Measurements from ENCODE around the gene ZP1.

ZP1 gene

DNA sequence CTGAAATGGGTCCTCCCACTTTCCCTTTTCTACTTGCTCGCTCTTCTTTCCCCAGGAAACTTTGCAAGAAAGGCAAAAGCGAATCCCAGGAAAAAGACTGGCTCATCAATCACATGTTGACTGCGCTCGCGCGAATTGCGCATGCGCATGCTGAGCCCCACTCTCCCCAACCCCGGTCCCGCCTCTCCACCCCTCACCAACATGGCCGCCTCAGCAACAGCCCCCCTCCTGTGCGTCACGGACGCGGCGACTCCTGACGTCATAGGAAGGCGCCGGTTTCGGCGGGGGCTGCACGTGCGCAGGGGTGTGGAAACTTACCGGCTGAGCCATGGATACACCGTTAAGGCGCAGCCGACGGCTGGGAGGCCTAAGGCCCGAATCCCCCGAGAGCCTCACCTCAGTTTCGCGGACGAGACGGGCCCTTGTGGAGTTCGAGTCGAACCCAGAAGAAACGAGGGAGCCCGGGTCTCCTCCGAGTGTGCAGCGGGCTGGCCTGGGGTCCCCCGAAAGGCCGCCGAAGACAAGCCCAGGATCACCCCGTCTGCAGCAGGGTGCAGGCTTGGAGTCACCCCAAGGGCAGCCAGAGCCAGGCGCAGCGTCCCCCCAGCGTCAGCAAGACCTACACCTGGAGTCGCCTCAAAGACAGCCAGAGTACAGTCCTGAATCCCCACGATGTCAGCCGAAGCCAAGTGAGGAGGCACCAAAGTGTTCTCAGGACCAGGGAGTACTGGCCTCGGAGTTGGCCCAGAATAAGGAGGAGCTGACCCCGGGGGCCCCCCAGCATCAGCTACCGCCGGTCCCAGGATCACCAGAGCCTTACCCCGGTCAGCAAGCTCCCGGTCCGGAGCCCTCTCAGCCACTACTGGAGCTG lies 25.3 kb upstream of the ZP1 start, which contains the start of gene CCDC86 (continued):
- TF ChIP-seq HOXD13 (CRISPR knock-in tag; IDR thresholded peaks at IDR 0.05; ENCODE audit: borderline replicate concordance): no peak
- no peak for TF ChIP-seq OSR2 (tag by site-specific recombination; IDR thresholded peaks at IDR 0.05)
- 0 out of 2 replicates have a peak, but pooled peaks have one; percentile 16 for TF ChIP-seq ZBTB8A (tag by site-specific recombination; IDR thresholded peaks at IDR 0.05)
- peak; percentile 50; the same call in 1 of the 2 replicates for TF ChIP-seq ZNF324 (tag by site-specific recombination; IDR thresholded peaks at IDR 0.05)
- TF ChIP-seq, protein P1, sequence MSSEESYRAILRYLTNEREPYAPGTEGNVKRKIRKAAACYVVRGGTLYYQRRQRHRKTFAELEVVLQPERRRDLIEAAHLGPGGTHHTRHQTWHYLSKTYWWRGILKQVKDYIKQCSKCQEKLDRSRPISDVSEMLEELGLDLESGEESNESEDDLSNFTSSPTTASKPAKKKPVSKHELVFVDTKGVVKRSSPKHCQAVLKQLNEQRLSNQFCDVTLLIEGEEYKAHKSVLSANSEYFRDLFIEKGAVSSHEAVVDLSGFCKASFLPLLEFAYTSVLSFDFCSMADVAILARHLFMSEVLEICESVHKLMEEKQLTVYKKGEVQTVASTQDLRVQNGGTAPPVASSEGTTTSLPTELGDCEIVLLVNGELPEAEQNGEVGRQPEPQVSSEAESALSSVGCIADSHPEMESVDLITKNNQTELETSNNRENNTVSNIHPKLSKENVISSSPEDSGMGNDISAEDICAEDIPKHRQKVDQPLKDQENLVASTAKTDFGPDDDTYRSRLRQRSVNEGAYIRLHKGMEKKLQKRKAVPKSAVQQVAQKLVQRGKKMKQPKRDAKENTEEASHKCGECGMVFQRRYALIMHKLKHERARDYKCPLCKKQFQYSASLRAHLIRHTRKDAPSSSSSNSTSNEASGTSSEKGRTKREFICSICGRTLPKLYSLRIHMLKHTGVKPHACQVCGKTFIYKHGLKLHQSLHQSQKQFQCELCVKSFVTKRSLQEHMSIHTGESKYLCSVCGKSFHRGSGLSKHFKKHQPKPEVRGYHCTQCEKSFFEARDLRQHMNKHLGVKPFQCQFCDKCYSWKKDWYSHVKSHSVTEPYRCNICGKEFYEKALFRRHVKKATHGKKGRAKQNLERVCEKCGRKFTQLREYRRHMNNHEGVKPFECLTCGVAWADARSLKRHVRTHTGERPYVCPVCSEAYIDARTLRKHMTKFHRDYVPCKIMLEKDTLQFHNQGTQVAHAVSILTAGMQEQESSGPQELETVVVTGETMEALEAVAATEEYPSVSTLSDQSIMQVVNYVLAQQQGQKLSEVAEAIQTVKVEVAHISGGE (tag by site-specific recombination; conservative IDR thresholded peaks at IDR 0.05; ENCODE audit: low read depth): no peak
- TF ChIP-seq ZNF366 (tag by site-specific recombination; conservative IDR thresholded peaks at IDR 0.05): no peak
- TF ChIP-seq ZNF138 (tag by site-specific recombination; IDR thresholded peaks at IDR 0.05; ENCODE audit: borderline replicate concordance): no peak
- TF ChIP-seq ZNF558 (tag by site-specific recombination; IDR thresholded peaks at IDR 0.05): no peak
- no peak for TF ChIP-seq ZNF501 (tag by site-specific recombination; IDR thresholded peaks at IDR 0.05)
- no peak for TF ChIP-seq ZNF600 (tag by site-specific recombination; IDR thresholded peaks at IDR 0.05)
- TF ChIP-seq ZFP69B (tag by site-specific recombination; IDR thresholded peaks at IDR 0.05): 0 out of 2 replicates have a peak, but pooled peaks have one; percentile 46
- no peak for TF ChIP-seq ZNF16 (tag by site-specific recombination; IDR thresholded peaks at IDR 0.05; ENCODE audit: low read depth)
- TF ChIP-seq ZBTB21 (tag by site-specific recombination; IDR thresholded peaks at IDR 0.05): peak; percentile 96
- peak; percentile 75 for TF ChIP-seq SP2 (tag by site-specific recombination; IDR thresholded peaks at IDR 0.05)
- no peak for TF ChIP-seq MEIS1 (CRISPR knock-in tag; IDR thresholded peaks at IDR 0.05; ENCODE audit: borderline replicate concordance)
- TF ChIP-seq, protein P2, sequence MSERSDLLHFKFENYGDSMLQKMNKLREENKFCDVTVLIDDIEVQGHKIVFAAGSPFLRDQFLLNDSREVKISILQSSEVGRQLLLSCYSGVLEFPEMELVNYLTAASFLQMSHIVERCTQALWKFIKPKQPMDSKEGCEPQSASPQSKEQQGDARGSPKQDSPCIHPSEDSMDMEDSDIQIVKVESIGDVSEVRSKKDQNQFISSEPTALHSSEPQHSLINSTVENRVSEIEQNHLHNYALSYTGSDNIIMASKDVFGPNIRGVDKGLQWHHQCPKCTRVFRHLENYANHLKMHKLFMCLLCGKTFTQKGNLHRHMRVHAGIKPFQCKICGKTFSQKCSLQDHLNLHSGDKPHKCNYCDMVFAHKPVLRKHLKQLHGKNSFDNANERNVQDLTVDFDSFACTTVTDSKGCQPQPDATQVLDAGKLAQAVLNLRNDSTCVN (tag by site-specific recombination; optimal IDR thresholded peaks at IDR 0.05): peak; percentile 57
- TF ChIP-seq ZNF660 (tag by site-specific recombination; IDR thresholded peaks at IDR 0.05): peak; percentile 94
- peak; percentile 89 for TF ChIP-seq ZBTB17 (tag by site-specific recombination; IDR thresholded peaks at IDR 0.05)
- no peak for TF ChIP-seq ZNF112 (tag by site-specific recombination; IDR thresholded peaks at IDR 0.05)
- TF ChIP-seq KLF7 (tag by site-specific recombination; IDR thresholded peaks at IDR 0.05; ENCODE audit: borderline replicate concordance): no peak
- no peak for TF ChIP-seq ZNF354C (tag by site-specific recombination; IDR thresholded peaks at IDR 0.05; ENCODE audit: borderline replicate concordance, low read depth)
- TF ChIP-seq ZNF19 (tag by site-specific recombination; IDR thresholded peaks at IDR 0.05; ENCODE audit: low read depth): no peak
- no peak for TF ChIP-seq ZNF747 (tag by site-specific recombination; IDR thresholded peaks at IDR 0.05)
- TF ChIP-seq ZNF114 (tag by site-specific recombination; IDR thresholded peaks at IDR 0.05): no peak
- no peak for TF ChIP-seq BCL6B (tag by site-specific recombination; IDR thresholded peaks at IDR 0.05)
- no peak for TF ChIP-seq ZNF544 (tag by site-specific recombination; IDR thresholded peaks at IDR 0.05)
- TF ChIP-seq ZNF701 (tag by site-specific recombination; IDR thresholded peaks at IDR 0.05): no peak
- no peak for TF ChIP-seq ZNF184 (tag by site-specific recombination; IDR thresholded peaks at IDR 0.05)
- TF ChIP-seq KLF1 (tag by site-specific recombination; IDR thresholded peaks at IDR 0.05): no peak
- TF ChIP-seq ZNF274 (IDR thresholded peaks at IDR 0.05; ENCODE audit: low read length): no peak
- no peak for TF ChIP-seq ZNF274 (tag by site-specific recombination; IDR thresholded peaks at IDR 0.05; ENCODE audit: borderline replicate concordance)
- TF ChIP-seq ZNF350 (tag by site-specific recombination; IDR thresholded peaks at IDR 0.05): no peak
- peak; percentile 73 for TF ChIP-seq KLF16 (tag by site-specific recombination; IDR thresholded peaks at IDR 0.05)
- no peak for TF ChIP-seq GLI2 (tag by site-specific recombination; IDR thresholded peaks at IDR 0.05; ENCODE audit: borderline replicate concordance, low read depth)
- TF ChIP-seq, protein P3, sequence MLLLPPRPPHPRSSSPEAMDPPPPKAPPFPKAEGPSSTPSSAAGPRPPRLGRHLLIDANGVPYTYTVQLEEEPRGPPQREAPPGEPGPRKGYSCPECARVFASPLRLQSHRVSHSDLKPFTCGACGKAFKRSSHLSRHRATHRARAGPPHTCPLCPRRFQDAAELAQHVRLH (tag by site-specific recombination; IDR thresholded peaks at IDR 0.05): no peak
- no peak for TF ChIP-seq ZNF791 (tag by site-specific recombination; IDR thresholded peaks at IDR 0.05)

Data from HEK293 (cell line).